ENCODE measurements around the gene SIRPB2. TPM values are rescaled to one million over a fixed set of nuclear protein-coding genes. Genes with fewer than 3 reads are reported as not detected.

Gene SIRPB2
- total and polyA plus RNA-seq, 10 of the 15 experiments (the other 5 are each of a cell fraction or from before 2014, with no cell fraction given): not detected

GRCh38 chr20:1462001-1462400 lies 29.2 kb downstream of the SIRPB2 start:
- no peak overlapping the region for H3K9ac ChIP-seq (ENCODE audit: control insufficient read depth, insufficient read depth, low read length)
- H3K27me3 ChIP-seq (replicated peaks in 1 of 2; ENCODE audit: control insufficient read depth in 2 of 2, insufficient read depth in 2 of 2, low read length in 1 of 2): no peaks in the 10 kb centered on the region
- CTCF ChIA-PET: interaction anchor here (1.3 to 2.1 kb wide), 2 partner anchors 41 to 42 kb away, joined by 5 to 8 read pairs; no protein-coding TSS in a partner anchor
- H2AFZ ChIP-seq (ENCODE audit: control insufficient read depth, low read depth, low read length): no peak overlapping the region
- in situ Hi-C loops (cut with MboI) (no loop called here), intact Hi-C loops (cut with micrococcal nuclease; ENCODE audit: unreplicated experiment) (no loop called here)
- H3K36me3 ChIP-seq (ENCODE audit: control insufficient read depth in 2 of 2, insufficient read depth in 2 of 2, low read length in 1 of 2): peaks cover 0 to 18% of the 10 kb centered on the region in 2 experiments; a peak in 1 of 4 replicates
- DNase-seq (ENCODE audit: low read depth, low spot score) (no peak), ATAC-seq (no peak), FAIRE-seq (no peak)
- POLR2A ChIA-PET: no interaction called here
- no peak overlapping the region for H3K27ac ChIP-seq (ENCODE audit: control insufficient read depth, insufficient read depth)
- H3K4me1 ChIP-seq (ENCODE audit: control insufficient read depth, insufficient read depth, low read length): peaks cover 22% of the 10 kb centered on the region
- TF ChIP-seq PBX3 (IDR thresholded peaks at IDR 0.05; ENCODE audit: insufficient replicate concordance, low read depth, low read length) (no peak), BRCA1 (IDR thresholded peaks at IDR 0.05; ENCODE audit: low read depth, low read length) (no peak), NR2C2 (IDR thresholded peaks at IDR 0.05; ENCODE audit: borderline replicate concordance, control insufficient read depth, insufficient read length, low read depth) (no peak), TAF1 (IDR thresholded peaks at IDR 0.05; ENCODE audit: borderline replicate concordance, low read depth, low read length) (no peak), POLR2A (IDR thresholded peaks at IDR 0.05; ENCODE audit: low read depth, low read length) (no peak)
- H3K4me3 ChIP-seq: no peak overlapping the region
- H3K9me3 ChIP-seq (replicated peaks; ENCODE audit: control insufficient read depth, insufficient read depth, low read length): no peaks in the 10 kb centered on the region
- H4K20me1 ChIP-seq (ENCODE audit: control insufficient read depth, insufficient read depth): peaks cover 6% of the 10 kb centered on the region
- RAD21 ChIA-PET (ENCODE audit: unreplicated experiment): no interaction called here
- 93% methylated on average over 3 of the region's 3 CpGs for WGBS (ENCODE audit: insufficient coverage, insufficient replicate concordance, low lambda C conversion rate, missing lambda C conversion rate)
- H3K79me2 ChIP-seq (ENCODE audit: control insufficient read depth, insufficient read depth, low read length): peaks cover 19% of the 10 kb centered on the region
- no TSS peak for BruUV-seq (replicated peaks)
- H3K4me2 ChIP-seq (ENCODE audit: control insufficient read depth, insufficient read depth): no peak overlapping the region
- SMC1A ChIA-PET (ENCODE audit: uncharacterized antibody, unreplicated experiment): interaction anchor here (1.5 to 1.8 kb wide), 2 partner anchors 23 to 41 kb away, joined by 3 to 6 read pairs; no protein-coding TSS in a partner anchor

GRCh38 chr20:1460275-1460674 lies 30.9 kb downstream of the SIRPB2 start:
- no peak overlapping the region for H3K9ac ChIP-seq (ENCODE audit: control insufficient read depth, insufficient read depth, low read length)
- CTCF ChIA-PET: interaction anchor here (0.8 to 2.1 kb wide), 4 partner anchors 10 to 146 kb away, joined by 3 to 8 read pairs (median 3); no protein-coding TSS in a partner anchor
- H2AFZ ChIP-seq (ENCODE audit: control insufficient read depth, low read depth, low read length): no peak overlapping the region
- H3K27ac ChIP-seq (ENCODE audit: control insufficient read depth, insufficient read depth): no peak overlapping the region
- in situ Hi-C loops (cut with MboI): no loop called here
- H3K4me2 ChIP-seq (ENCODE audit: control insufficient read depth, insufficient read depth): no peak overlapping the region
- peaks cover 17% of the 10 kb centered on the region for H3K4me1 ChIP-seq (ENCODE audit: control insufficient read depth, insufficient read depth, low read length)
- no peaks in the 10 kb centered on the region for H3K9me3 ChIP-seq (replicated peaks; ENCODE audit: control insufficient read depth, insufficient read depth, low read length)
- no peak for ATAC-seq
- no peak for DNase-seq (ENCODE audit: low read depth, low spot score)
- BruUV-seq (replicated peaks): no TSS peak
- 100% methylated on average over 2 of the region's 2 CpGs for WGBS (ENCODE audit: insufficient coverage, insufficient replicate concordance, low lambda C conversion rate, missing lambda C conversion rate)
- no peak overlapping the region for H3K4me3 ChIP-seq
- H3K79me2 ChIP-seq (ENCODE audit: control insufficient read depth, insufficient read depth, low read length): peaks cover 6% of the 10 kb centered on the region
- RAD21 ChIA-PET (ENCODE audit: unreplicated experiment): no interaction called here
- FAIRE-seq: no peak
- intact Hi-C loops (cut with micrococcal nuclease; ENCODE audit: unreplicated experiment): no loop called here
- POLR2A ChIA-PET: no interaction called here
- peaks cover 6% of the 10 kb centered on the region for H4K20me1 ChIP-seq (ENCODE audit: control insufficient read depth, insufficient read depth)
- SMC1A ChIA-PET (ENCODE audit: uncharacterized antibody, unreplicated experiment): interaction anchor here (1.0 to 1.8 kb wide), 3 partner anchors 9 to 69 kb away, joined by 3 to 6 read pairs (median 4); no protein-coding TSS in a partner anchor
- H3K36me3 ChIP-seq (ENCODE audit: control insufficient read depth in 2 of 2, insufficient read depth in 2 of 2, low read length in 1 of 2): peaks cover 4 to 22% of the 10 kb centered on the region in 2 experiments; a peak in 3 of 4 replicates
- H3K27me3 ChIP-seq (replicated peaks in 1 of 2; ENCODE audit: control insufficient read depth in 2 of 2, insufficient read depth in 2 of 2, low read length in 1 of 2): no peaks in the 10 kb centered on the region
- TF ChIP-seq ZNF274 (IDR thresholded peaks at IDR 0.05; ENCODE audit: insufficient read depth, insufficient read length) (no peak), RELA (IDR thresholded peaks at IDR 0.05; ENCODE audit: borderline replicate concordance, partially characterized antibody) (no peak), POU2F2 (IDR thresholded peaks at IDR 0.05; ENCODE audit: borderline replicate concordance, low read depth, low read length) (no peak), USF1 (IDR thresholded peaks at IDR 0.05; ENCODE audit: borderline replicate concordance, extremely low read length, insufficient read depth, low read depth, low read length) (no peak), PAX5 (IDR thresholded peaks at IDR 0.05; ENCODE audit: borderline replicate concordance, low read depth, low read length) (no peak)
- TF ChIP-seq, protein P1, sequence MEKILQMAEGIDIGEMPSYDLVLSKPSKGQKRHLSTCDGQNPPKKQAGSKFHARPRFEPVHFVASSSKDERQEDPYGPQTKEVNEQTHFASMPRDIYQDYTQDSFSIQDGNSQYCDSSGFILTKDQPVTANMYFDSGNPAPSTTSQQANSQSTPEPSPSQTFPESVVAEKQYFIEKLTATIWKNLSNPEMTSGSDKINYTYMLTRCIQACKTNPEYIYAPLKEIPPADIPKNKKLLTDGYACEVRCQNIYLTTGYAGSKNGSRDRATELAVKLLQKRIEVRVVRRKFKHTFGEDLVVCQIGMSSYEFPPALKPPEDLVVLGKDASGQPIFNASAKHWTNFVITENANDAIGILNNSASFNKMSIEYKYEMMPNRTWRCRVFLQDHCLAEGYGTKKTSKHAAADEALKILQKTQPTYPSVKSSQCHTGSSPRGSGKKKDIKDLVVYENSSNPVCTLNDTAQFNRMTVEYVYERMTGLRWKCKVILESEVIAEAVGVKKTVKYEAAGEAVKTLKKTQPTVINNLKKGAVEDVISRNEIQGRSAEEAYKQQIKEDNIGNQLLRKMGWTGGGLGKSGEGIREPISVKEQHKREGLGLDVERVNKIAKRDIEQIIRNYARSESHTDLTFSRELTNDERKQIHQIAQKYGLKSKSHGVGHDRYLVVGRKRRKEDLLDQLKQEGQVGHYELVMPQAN (conservative IDR thresholded peaks at IDR 0.05): no peak

Data from GM12878 (cell line).